K562 (cell line): ENCODE measurements around the gene HSPH1. TPM values are rescaled to one million over a fixed set of nuclear protein-coding genes. Genes with fewer than 3 reads are reported as not detected.

Experiments
- ATAC-seq: fragments of 200-7000 bp; cut with Tn5 transposase; 3 replicates; pipeline ENCODE4 v1.9.1; 2020; ENCODE audit warnings: moderate library complexity
- BruUV-seq: library from RNA; stranded (reverse); fragments of 400-500 nt; replicated peaks from 2 replicates; lab custom pipeline; 2021; lab: Mats Ljungman, UMichigan
- CTCF ChIA-PET: fragments of 300-600 bp; formaldehyde crosslinking; extraction: SDS; loops from one replicate; lab custom pipeline; 2021; ENCODE audit warnings: low intra/inter-chr PET ratio; lab: Yijun Ruan, JAX
- POLR2A ChIA-PET: fragments of 300-600, 350-650 bp; sonication (Branson Sonifier 250); formaldehyde crosslinking; extraction: SDS; loops from one replicate; lab custom pipeline; 2021; ENCODE audit warnings: antibody characterized with exemption, inconsistent platforms; lab: Yijun Ruan, JAX
- DNase-seq, 4 experiments: peaks; one replicate each; pipeline versions ENCODE4 v3.0.0 to v3.0.0-alpha.2; 2011 to 2018; ENCODE audit warnings: low spot score in 3 of 4, mixed read lengths in 3 of 4; ENCODE audit errors: extremely low read depth in 1 of 4
- FAIRE-seq: peaks from 2 replicates; lab custom pipeline; 2011; peaks lifted over from hg19 to GRCh38; lab: Jason Lieb, UNC
- H2AFZ ChIP-seq: 2 replicates; pipeline ENCODE4 v1.6.0; 2011; ENCODE audit warnings: low read depth, low read length, control low read depth, inconsistent platforms
- H3K27ac ChIP-seq: fragments of 200-600 bp; 3 replicates; pipeline ENCODE4 v1.8.0; 2011; ENCODE audit warnings: low read depth, mild to moderate bottlenecking, control low read depth, inconsistent platforms, low read length, moderate library complexity, mixed read lengths; ENCODE audit errors: extremely low read depth
- H3K27me3 ChIP-seq, 2 experiments: fragments of 300-600 bp in 1 of 2; 2 replicates in 1 of 2; 3 replicates in 1 of 2; pipeline versions ENCODE4 v1.6.0 to v1.8.0; 2011; ENCODE audit warnings: inconsistent platforms in 2 of 2, low read length in 2 of 2, mild to moderate bottlenecking in 1 of 2, mixed read lengths in 1 of 2, moderate library complexity in 1 of 2; ENCODE audit not compliant: control insufficient read depth in 2 of 2, insufficient read depth in 2 of 2
- H3K36me3 ChIP-seq: fragments of 300-600 bp; 3 replicates; pipeline ENCODE4 v1.8.0; 2011; ENCODE audit warnings: mild to moderate bottlenecking, low read length, inconsistent platforms; ENCODE audit not compliant: control insufficient read depth, insufficient read depth
- H3K4me1 ChIP-seq, 2 experiments: fragments of 200-600 bp in 1 of 2; replicated peaks in 1 of 2; 2 replicates in 1 of 2; 3 replicates in 1 of 2; pipeline versions ENCODE4 v1.5.1 to v1.8.0; 2011; ENCODE audit warnings: inconsistent platforms in 2 of 2, low read length in 2 of 2, mild to moderate bottlenecking in 1 of 2, mixed read lengths in 1 of 2, moderate library complexity in 1 of 2; ENCODE audit not compliant: control insufficient read depth in 2 of 2, insufficient read depth in 2 of 2
- H3K4me2 ChIP-seq: 2 replicates; pipeline ENCODE4 v1.6.1; 2011; ENCODE audit warnings: low read length, control low read depth, inconsistent platforms, mixed read lengths; ENCODE audit not compliant: insufficient read depth
- H3K4me3 ChIP-seq: fragments of 200-600 bp; sonication (generic), shearing (Covaris generic); 2 replicates; pipeline ENCODE4 v1.5.1; 2016; ENCODE audit warnings: control low read depth, inconsistent platforms
- H3K79me2 ChIP-seq: fragments of 200-600 bp; 3 replicates; pipeline ENCODE4 v1.8.0; 2011; ENCODE audit warnings: low read length, inconsistent platforms; ENCODE audit not compliant: control insufficient read depth, insufficient read depth
- H3K9ac ChIP-seq, 2 experiments: 2 replicates each; pipeline versions ENCODE4 v1.6.0 to v1.6.1; 2011; ENCODE audit warnings: low read depth in 2 of 2, low read length in 2 of 2, control low read depth in 1 of 2, inconsistent platforms in 1 of 2, mild to moderate bottlenecking in 1 of 2, mixed read lengths in 1 of 2; ENCODE audit not compliant: insufficient read depth in 1 of 2
- H3K9me1 ChIP-seq: one replicate; pipeline ENCODE4 v1.6.0; 2011; ENCODE audit warnings: inconsistent platforms, mild to moderate bottlenecking, low read length, moderate library complexity; ENCODE audit not compliant: control insufficient read depth, insufficient read depth
- H3K9me3 ChIP-seq: replicated peaks from 2 replicates; pipeline ENCODE4 v1.5.1; 2011; ENCODE audit warnings: low read depth, low read length, inconsistent platforms; ENCODE audit not compliant: control insufficient read depth, insufficient read depth
- H4K20me1 ChIP-seq: replicated peaks from 2 replicates; pipeline ENCODE4 v1.6.1; 2011; ENCODE audit warnings: low read length, inconsistent platforms, mixed read lengths; ENCODE audit not compliant: control insufficient read depth, insufficient read depth
- ELF1 ChIP-seq: fragments of 200-800 bp; sonication (Bioruptor generic); IDR thresholded peaks from 2 replicates; pipeline ENCODE4 v1.6.1; 2016; ENCODE audit warnings: missing genetic modification characterization, missing compliant biosample characterization
- HMG20B ChIP-seq: fragments of 250-450 bp; sonication (Bioruptor Pico); IDR thresholded peaks from 2 replicates; pipeline ENCODE4 v1.5.0; 2021; ENCODE audit warnings: mild to moderate bottlenecking
- ID3 ChIP-seq, 2 experiments: fragments of 250-450 bp in 1 of 2; fragments of 450-650 bp in 1 of 2; sonication (Bioruptor Pico) in 1 of 2; IDR thresholded peaks; 2 replicates each; pipeline versions ENCODE4 v1.6.1 to v1.8.0; 2016 to 2021; ENCODE audit warnings: mild to moderate bottlenecking in 2 of 2, moderate library complexity in 2 of 2, missing compliant biosample characterization in 1 of 2, missing genetic modification characterization in 1 of 2
- MCM2 ChIP-seq: fragments of 450-650 bp; IDR thresholded peaks from 2 replicates; pipeline ENCODE4 v1.6.1; 2017; ENCODE audit warnings: low read depth, mild to moderate bottlenecking
- MLLT1 ChIP-seq, 2 experiments: fragments of 450-650 bp; IDR thresholded peaks; 2 replicates each; pipeline ENCODE4 v1.6.1; 2016
- MTA1 ChIP-seq: fragments of 450-650 bp; IDR thresholded peaks from 2 replicates; pipeline ENCODE4 v1.6.1; 2017; ENCODE audit warnings: borderline replicate concordance
- TAF1 ChIP-seq: IDR thresholded peaks from 2 replicates; pipeline ENCODE4 v1.6.1; 2011; ENCODE audit warnings: mild to moderate bottlenecking, low read length, moderate library complexity; ENCODE audit not compliant: insufficient read depth, control insufficient read depth, severe bottlenecking; ENCODE audit errors: extremely low read depth
- TCF3 ChIP-seq: sonication (generic); formaldehyde crosslinking; IDR thresholded peaks from 2 replicates; pipeline ENCODE4 v1.4.0; 2020; ENCODE audit warnings: mild to moderate bottlenecking, missing genetic modification reagents
- ZNF217 ChIP-seq: sonication (generic); formaldehyde crosslinking; IDR thresholded peaks from 2 replicates; pipeline ENCODE4 v1.8.0; 2022; ENCODE audit warnings: mild to moderate bottlenecking, missing genetic modification reagents
- ZNF76 ChIP-seq: fragments of 250-450 bp; sonication (Bioruptor Pico); IDR thresholded peaks from 2 replicates; pipeline ENCODE4 v1.4.0; 2020; ENCODE audit warnings: mild to moderate bottlenecking, moderate library complexity, borderline replicate concordance
- ZNF830 ChIP-seq: fragments of 250-450 bp; sonication (Bioruptor Pico); IDR thresholded peaks from 2 replicates; pipeline ENCODE4 v1.5.0; 2021; ENCODE audit warnings: mild to moderate bottlenecking
- WGBS: fragments of 100-300 bp; shearing (Covaris generic); methylation state at CpG from one replicate; pipeline ENCODE4 v1.1.6; 2016; ENCODE audit warnings: low coverage, mixed read lengths; ENCODE audit not compliant: insufficient coverage; ENCODE audit errors: missing lambda C conversion rate; 5-methylcytosine and 5-hydroxymethylcytosine counted together
- in situ Hi-C: fragments of 300-500 bp; cut with MboI; formaldehyde crosslinking; loops from 4 replicates; pipeline ENCODE4 v1.15.0; 2018; ENCODE audit warnings: inconsistent platforms, mixed read lengths
- intact Hi-C: fragments of 100-400 bp; cut with micrococcal nuclease; formaldehyde crosslinking; loops from 2 replicates; pipeline ENCODE4 v1.14.2; 2022
- polyA plus RNA-seq, 8 experiments: library from polyadenylated mRNA; depleted of rRNA in 4 of 8; stranded (reverse) in 5 of 8; unstranded in 3 of 8; fragments of >200 nt; fragmentation: Nextera tagmentation in 2 of 8; fragmentation: Illumina TruSeq in 1 of 8; extraction: Ambion mirVana in 2 of 8; extraction: Trizol in 1 of 8; gene quantifications; 2 replicates each; pipeline versions ENCODE4 v1.2.1 to v1.2.3, GENCODE V29; 2011 to 2014; ENCODE audit warnings: inconsistent platforms in 1 of 8, missing spikeins in 1 of 8
- total RNA-seq, 7 experiments: library from RNA; depleted of rRNA in 6 of 7; stranded (reverse); fragments of >200 nt in 6 of 7; fragmentation: Illumina TruSeq in 2 of 7; extraction: Trizol in 2 of 7; gene quantifications; 2 replicates each; pipeline versions ENCODE4 v1.2.1 to v1.2.3, GENCODE V29; 2011 to 2021; ENCODE audit warnings: low replicate concordance in 1 of 7

HSPH1 gene
- total and polyA plus RNA-seq, 9 of the 15 experiments (the other 6 are each of a cell fraction or from before 2014, with no cell fraction given): 34.6 to 104 (median 64.7) TPM

- TF ChIP-seq ID3 (CRISPR knock-in tag; IDR thresholded peaks at IDR 0.05) (no peak), ID3 (tag; IDR thresholded peaks at IDR 0.05) (no peak), ZNF76 (CRISPR knock-in tag) (no peak), HMG20B (CRISPR knock-in tag) (no peak)
These were observed 47.6 kb upstream of the HSPH1 start (continued) for GRCh38 chr13:31209172-31209840.

- Histone ChIP-seq H3K9me1 (no peaks in the 10 kb centered on the region), H3K79me2 (no peaks in the 10 kb centered on the region), H2AFZ (no peak overlapping the region), H3K36me3 (no peaks in the 10 kb centered on the region), H4K20me1 (no peaks in the 10 kb centered on the region), H3K4me3 (no peak overlapping the region), H3K27ac (no peak overlapping the region), H3K9ac (no peak overlapping the region), H3K9me3 (no peaks in the 10 kb centered on the region), H3K4me2 (no peak overlapping the region), H3K4me1 (peaks cover 3 to 8% of the 10 kb centered on the region in 2 experiments; a peak in 3 of 5 replicates), H3K27me3 (no peaks in the 10 kb centered on the region)
- ATAC-seq: no peak
- BruUV-seq: no TSS peak
- ChIA-PET CTCF (no interaction called here), POLR2A (no interaction called here)
- in situ Hi-C loops (no loop called here), intact Hi-C loops (no loop called here)
- WGBS: 73% methylated on average over 3 of the region's 12 CpGs
- TF ChIP-seq ZNF830 (CRISPR knock-in tag): no peak
- TF ChIP-seq TAF1: no peak
- no peak for TF ChIP-seq MLLT1 (IDR thresholded peaks at IDR 0.05)
- no peak for TF ChIP-seq ELF1 (tag)
- TF ChIP-seq ZNF217 (CRISPR knock-in tag): no peak
- TF ChIP-seq MCM2: no peak
- TF ChIP-seq TCF3: no peak
- TF ChIP-seq MTA1: no peak
- DNase-seq: no peak
- FAIRE-seq: no peak
These were observed 46.9 kb upstream of the HSPH1 start for GRCh38 chr13:31208559-31209122.
